ENCODE data around the gene PRKCZ.
"Not testable (repeated sequence)": the region's sequence is repeated elsewhere in the genome, so short reads cannot be mapped to it uniquely, and the experiment has no call there.

The PRKCZ gene

GRCh38 chr1:2121794-2122193 is 71.6 kb downstream of the PRKCZ start:
- DNase-seq, result not testable (repeated sequence)

GRCh38 chr1:2124446-2125198 is 74.4 kb downstream of the PRKCZ start:
- DNase-seq, result no peak

- DNase-seq, result no peak
Observed at GRCh38 chr1:2125350-2126211, 75.4 kb downstream of the PRKCZ start.

GRCh38 chr1:2126331-2127186 is 76.3 kb downstream of the PRKCZ start:
- no peak for DNase-seq

- no peak for DNase-seq
Observed at GRCh38 chr1:2127187-2128145, 77.3 kb downstream of the PRKCZ start.

DNA sequence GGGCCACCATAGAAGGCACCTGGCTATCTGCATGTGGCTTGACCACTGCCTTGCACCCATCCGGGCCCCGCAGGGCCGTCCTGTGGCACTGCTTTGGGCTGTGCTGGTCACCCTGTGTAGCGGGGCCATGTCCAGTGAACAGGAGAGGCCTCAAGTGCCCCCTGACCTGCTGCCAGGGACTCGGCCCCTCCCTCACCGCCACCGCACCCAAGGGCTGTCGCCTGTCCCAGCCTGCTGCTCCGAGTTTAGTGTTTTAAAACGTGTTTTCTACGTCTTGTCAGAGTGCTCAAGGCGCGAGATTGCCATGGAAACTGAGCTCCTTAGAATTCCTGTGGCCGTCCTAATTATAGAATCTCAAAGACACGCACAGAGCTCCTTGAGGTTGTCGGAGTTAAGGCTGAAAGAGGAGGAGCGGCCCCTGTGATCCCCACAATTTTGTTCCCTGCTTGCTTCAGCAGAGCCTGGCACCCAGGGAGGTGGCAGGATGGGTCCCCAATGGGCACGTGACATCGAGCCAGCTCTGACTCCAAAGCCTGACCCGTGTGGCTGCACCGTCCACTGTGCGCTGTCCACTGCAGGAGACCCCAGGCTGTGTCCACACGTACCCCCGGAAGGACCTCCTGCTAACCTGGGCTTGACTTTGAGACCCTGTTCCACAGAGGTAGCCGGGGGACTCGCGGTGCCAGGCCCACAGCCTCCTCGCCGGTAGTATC is 78.1 kb downstream of the PRKCZ start:
- no peak for DNase-seq

GRCh38 chr1:2129256-2129943 is 79.2 kb downstream of the PRKCZ start:
- no peak for DNase-seq

DNA sequence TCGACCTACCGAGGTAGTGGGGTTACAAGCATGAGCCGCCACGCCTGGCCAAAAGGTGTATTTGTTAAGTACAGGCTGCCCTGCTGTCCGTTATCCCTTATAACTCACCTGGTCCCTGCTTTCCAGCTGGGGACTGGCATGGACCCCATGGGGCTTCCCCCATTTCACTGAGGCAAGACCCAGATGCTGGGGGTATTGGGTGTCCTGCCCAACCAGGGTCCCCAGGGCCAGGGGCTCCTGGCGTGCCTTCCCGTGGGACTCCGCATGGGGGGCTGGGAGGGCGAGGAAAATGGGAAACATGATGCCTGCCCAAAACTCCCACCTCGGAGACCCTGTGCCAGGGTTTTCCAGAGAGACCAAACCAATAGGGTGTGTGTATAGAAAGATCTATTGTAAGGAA is 79.9 kb downstream of the PRKCZ start:
- no peak for DNase-seq

DNA sequence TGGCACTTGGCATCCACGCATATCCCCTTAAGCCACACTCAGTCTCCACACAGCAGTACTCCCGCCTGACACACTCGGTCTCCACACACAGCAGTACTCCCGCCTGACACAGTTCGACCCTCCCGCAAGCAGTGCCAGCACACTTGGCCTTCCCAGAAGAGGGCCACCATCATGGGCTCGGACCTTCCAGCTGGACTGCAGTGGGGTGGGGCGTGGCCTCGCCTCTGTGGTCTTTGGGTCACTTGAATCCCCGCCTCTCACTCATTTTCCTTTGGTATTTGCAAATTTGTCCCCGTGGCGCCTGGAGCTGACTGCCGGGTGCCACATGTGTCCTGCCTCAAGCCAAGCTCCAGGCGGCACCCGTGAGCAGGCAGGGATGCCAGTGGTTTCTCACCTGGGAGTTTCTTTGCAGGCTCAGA is 80.7 kb downstream of the PRKCZ start:
- no peak for DNase-seq

DNA sequence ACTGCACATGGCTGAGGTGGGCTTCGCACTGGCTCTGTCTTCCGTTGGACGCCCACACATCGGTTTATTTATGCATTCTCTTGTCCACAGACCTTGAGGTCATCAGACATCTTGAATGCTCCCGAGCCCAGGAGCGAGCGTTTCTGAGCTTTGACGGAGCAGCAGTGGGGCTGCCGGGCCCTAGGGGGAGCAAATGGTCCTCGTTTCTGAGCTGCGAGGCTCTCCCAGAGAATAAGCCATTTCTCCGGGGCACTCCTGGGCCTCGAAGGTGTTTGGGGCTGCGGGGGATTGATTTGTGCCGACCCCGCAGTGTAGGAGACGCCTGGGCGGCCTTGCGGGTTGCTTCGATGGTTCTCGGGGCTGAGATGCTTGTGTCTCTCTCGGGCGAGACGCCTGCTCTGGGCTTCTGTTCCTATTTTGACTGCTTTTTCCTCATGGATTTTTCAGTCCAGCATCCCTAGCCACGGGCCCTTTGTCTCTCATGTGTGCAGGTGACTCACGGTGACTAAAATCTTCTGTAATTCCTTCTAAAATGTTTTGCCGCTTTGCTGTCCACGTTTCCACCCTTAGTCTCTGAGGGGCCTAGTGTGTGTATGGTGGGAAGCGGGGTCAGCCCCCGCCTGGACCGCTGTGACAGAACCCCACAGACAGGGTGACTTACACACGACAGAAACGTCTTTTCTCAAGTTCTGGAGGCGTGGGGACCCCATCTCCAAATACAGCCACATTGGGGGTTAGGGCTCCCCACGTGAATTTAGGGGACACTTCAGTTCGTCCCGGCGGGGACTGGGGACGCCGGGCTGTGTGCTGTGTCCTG is 82.2 kb downstream of the PRKCZ start:
- no peak for DNase-seq

DNA sequence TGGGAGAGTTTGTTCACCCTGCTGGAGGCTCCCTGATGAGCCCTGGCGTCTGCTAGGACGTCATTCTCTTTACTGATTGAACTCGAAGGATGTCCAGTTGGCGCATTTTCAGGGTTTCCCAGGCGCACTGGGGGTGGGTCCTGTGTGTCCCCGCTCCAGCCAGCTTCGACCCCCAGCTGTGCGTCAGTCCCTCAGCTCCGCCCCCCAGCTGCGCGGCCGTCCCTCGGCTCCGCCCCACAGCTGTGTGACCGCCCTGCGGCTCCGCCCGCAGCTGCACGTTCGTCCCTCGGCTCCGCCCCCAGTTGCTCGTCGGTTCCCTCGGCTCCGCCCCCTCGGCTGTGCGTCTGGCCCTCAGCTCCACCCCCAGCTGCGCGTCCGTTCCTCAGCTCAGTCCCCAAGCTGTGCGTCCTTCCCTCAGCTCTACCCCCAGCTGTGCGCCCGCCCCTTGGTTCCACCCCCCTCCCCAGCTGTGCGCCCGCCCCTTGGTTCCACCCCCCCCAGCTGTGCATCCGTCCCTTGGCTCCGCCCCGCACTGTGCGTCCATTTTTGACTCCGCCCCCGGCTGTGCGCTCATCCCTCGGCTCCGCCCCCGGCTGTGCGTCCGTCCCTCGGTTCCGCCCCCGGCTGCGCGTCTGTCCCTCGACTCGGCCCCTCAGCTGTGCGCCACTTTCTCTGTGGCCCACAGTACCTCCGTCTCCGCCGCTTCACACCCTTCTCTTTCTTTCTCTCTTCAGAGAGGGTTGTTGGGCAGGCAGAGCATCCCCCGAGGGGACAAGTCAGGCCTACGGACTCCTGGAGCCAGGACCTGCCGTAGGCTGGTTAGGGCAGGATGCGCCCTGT is 83.0 kb downstream of the PRKCZ start:
- DNase-seq, result peak; percentile 95 to 96

- DNase-seq, result no peak
Observed at GRCh38 chr1:2133879-2134215, 83.6 kb downstream of the PRKCZ start.

DNA sequence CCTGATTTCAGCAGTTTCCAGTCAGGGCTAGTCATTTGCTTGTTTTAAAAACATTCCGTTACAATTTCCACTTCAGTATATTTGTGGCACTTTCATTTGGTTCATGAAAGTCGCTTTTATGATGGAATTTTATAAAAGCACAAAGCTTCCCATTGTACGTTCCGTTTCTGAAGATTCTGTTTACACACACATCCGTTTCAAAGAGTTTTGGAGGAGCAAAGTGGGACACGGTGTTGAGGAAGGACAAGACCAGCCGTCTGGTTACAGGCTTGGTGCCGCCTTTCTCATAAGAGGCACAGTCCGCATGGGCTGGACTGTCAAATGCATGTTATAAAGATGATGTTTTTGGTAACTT is 84.0 kb downstream of the PRKCZ start:
- no peak for DNase-seq

- no peak for DNase-seq
Observed at GRCh38 chr1:2134621-2135307, 84.6 kb downstream of the PRKCZ start.

DNA sequence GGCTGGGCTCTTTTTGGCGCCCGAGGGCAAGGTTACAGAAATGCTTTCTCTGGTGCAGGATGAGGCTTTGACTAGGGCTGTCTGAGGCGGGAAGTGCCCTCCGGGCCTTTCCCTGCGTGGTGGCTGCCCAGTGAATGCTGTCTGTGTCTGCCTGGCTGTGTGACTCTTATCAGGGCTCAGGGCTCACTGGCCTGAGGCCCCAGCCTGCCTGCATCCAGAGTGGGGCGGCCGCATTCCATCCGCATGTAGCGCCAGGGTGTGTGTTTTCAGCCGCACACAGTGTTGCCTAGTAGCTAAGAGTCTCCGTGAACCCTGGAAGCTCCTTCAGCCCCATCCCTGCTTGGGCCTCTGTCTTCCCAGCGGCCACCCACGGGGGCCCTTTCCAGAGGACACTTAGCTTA is 85.2 kb downstream of the PRKCZ start:
- DNase-seq, result no peak

- no peak for DNase-seq
Observed at GRCh38 chr1:2135941-2136340, 85.7 kb downstream of the PRKCZ start.

GRCh38 chr1:2136386-2137235 is 86.4 kb downstream of the PRKCZ start:
- DNase-seq, result no peak

Data from activated CD4-positive, alpha-beta T cell treated with anti-CD3 and anti-CD28 coated beads for 4 hours (primary cell).